H1 (cell line): ENCODE data around the gene CD300H. TPM values are rescaled to one million over a fixed set of nuclear protein-coding genes. Genes with fewer than 3 reads are reported as not detected.

Source experiments
- BRCA1 ChIP-seq: IDR thresholded peaks from 2 replicates; pipeline ENCODE4 v1.6.1; 2012; ENCODE audit warnings: low read depth, low read length, improper control_type of control experiment
- CTBP2 ChIP-seq: IDR thresholded peaks from 2 replicates; pipeline ENCODE4 v1.7.0; 2011; ENCODE audit warnings: borderline replicate concordance, mild to moderate bottlenecking, moderate library complexity, mixed read lengths, low read length; ENCODE audit not compliant: insufficient read depth, insufficient read length
- HDAC6 ChIP-seq: IDR thresholded peaks from one replicate; pipeline ENCODE4 v1.7.1; 2012; ENCODE audit warnings: low read depth, mild to moderate bottlenecking, inconsistent platforms, low read length, moderate library complexity
- JUN ChIP-seq: IDR thresholded peaks from 2 replicates; pipeline ENCODE4 v1.6.1; 2011; ENCODE audit warnings: low read depth, mild to moderate bottlenecking, improper control_type of control experiment, low read length
- KDM5A ChIP-seq: fragments of 200-600 bp; IDR thresholded peaks from 2 replicates; pipeline ENCODE4 v1.7.1; 2012; ENCODE audit warnings: mild to moderate bottlenecking, low read length, inconsistent platforms, mixed read lengths
- MAFK ChIP-seq: IDR thresholded peaks from 2 replicates; pipeline ENCODE4 v1.6.1; 2012; ENCODE audit warnings: low read depth, mild to moderate bottlenecking, improper control_type of control experiment, low read length
- MAX ChIP-seq: IDR thresholded peaks from 2 replicates; pipeline ENCODE4 v1.6.1; 2012; ENCODE audit warnings: inconsistent platforms
- POLR2A ChIP-seq, 2 experiments: IDR thresholded peaks; 1 replicate in 1 of 2; 2 replicates in 1 of 2; pipeline ENCODE4 v1.6.1; 2011; ENCODE audit warnings: low read depth in 2 of 2, low read length in 2 of 2, mild to moderate bottlenecking in 2 of 2; ENCODE audit errors: control extremely low read depth in 1 of 2
- RXRA ChIP-seq: IDR thresholded peaks from 2 replicates; pipeline ENCODE4 v1.6.1; 2011; ENCODE audit warnings: low read depth, mild to moderate bottlenecking, low read length, moderate library complexity; ENCODE audit not compliant: insufficient read depth
- SIRT6 ChIP-seq: IDR thresholded peaks from one replicate; pipeline ENCODE4 v1.7.1; 2012; ENCODE audit warnings: low read length, inconsistent platforms
- SP1 ChIP-seq: IDR thresholded peaks from 2 replicates; pipeline ENCODE4 v1.6.1; 2011; ENCODE audit warnings: low read depth, low read length
- polyA plus RNA-seq, 7 experiments: library from polyadenylated mRNA; depleted of rRNA in 3 of 7; stranded (reverse) in 5 of 7; unstranded in 2 of 7; fragments of >200 nt in 5 of 7; fragments of 200-250 nt in 2 of 7; gene quantifications; 1 replicate in 5 of 7; 2 replicates in 1 of 7; 4 replicates in 1 of 7; pipeline versions ENCODE4 v1.2.1 to v1.2.3, GENCODE V29; 2011 to 2013; ENCODE audit warnings: missing spikeins in 2 of 7, mixed read lengths in 2 of 7
- total RNA-seq: library from RNA; stranded (reverse); fragmentation: NEBNext Ultra II Directional; extraction: Animal tissue kit (Norgen Biotek cat#: 25700); gene quantifications from 2 replicates; pipeline ENCODE4 v1.2.1, GENCODE V29; 2021
- TF ChIP-seq, protein P1 (sequence below): fragments of 300-600 bp; sonication (generic); IDR thresholded peaks from 2 replicates; pipeline ENCODE4 v1.7.1; 2012; ENCODE audit warnings: low read length, moderate library complexity, mild to moderate bottlenecking, inconsistent platforms; ENCODE audit not compliant: insufficient replicate concordance

Gene CD300H
- total and polyA plus RNA-seq, 2 of the 8 experiments (the other 6 are each of a cell fraction or from before 2014, with no cell fraction given) = not detected

GRCh38 chr17:74525781-74526288, 41.5 kb downstream of the CD300H start (continued):
- TF ChIP-seq, protein P1, sequence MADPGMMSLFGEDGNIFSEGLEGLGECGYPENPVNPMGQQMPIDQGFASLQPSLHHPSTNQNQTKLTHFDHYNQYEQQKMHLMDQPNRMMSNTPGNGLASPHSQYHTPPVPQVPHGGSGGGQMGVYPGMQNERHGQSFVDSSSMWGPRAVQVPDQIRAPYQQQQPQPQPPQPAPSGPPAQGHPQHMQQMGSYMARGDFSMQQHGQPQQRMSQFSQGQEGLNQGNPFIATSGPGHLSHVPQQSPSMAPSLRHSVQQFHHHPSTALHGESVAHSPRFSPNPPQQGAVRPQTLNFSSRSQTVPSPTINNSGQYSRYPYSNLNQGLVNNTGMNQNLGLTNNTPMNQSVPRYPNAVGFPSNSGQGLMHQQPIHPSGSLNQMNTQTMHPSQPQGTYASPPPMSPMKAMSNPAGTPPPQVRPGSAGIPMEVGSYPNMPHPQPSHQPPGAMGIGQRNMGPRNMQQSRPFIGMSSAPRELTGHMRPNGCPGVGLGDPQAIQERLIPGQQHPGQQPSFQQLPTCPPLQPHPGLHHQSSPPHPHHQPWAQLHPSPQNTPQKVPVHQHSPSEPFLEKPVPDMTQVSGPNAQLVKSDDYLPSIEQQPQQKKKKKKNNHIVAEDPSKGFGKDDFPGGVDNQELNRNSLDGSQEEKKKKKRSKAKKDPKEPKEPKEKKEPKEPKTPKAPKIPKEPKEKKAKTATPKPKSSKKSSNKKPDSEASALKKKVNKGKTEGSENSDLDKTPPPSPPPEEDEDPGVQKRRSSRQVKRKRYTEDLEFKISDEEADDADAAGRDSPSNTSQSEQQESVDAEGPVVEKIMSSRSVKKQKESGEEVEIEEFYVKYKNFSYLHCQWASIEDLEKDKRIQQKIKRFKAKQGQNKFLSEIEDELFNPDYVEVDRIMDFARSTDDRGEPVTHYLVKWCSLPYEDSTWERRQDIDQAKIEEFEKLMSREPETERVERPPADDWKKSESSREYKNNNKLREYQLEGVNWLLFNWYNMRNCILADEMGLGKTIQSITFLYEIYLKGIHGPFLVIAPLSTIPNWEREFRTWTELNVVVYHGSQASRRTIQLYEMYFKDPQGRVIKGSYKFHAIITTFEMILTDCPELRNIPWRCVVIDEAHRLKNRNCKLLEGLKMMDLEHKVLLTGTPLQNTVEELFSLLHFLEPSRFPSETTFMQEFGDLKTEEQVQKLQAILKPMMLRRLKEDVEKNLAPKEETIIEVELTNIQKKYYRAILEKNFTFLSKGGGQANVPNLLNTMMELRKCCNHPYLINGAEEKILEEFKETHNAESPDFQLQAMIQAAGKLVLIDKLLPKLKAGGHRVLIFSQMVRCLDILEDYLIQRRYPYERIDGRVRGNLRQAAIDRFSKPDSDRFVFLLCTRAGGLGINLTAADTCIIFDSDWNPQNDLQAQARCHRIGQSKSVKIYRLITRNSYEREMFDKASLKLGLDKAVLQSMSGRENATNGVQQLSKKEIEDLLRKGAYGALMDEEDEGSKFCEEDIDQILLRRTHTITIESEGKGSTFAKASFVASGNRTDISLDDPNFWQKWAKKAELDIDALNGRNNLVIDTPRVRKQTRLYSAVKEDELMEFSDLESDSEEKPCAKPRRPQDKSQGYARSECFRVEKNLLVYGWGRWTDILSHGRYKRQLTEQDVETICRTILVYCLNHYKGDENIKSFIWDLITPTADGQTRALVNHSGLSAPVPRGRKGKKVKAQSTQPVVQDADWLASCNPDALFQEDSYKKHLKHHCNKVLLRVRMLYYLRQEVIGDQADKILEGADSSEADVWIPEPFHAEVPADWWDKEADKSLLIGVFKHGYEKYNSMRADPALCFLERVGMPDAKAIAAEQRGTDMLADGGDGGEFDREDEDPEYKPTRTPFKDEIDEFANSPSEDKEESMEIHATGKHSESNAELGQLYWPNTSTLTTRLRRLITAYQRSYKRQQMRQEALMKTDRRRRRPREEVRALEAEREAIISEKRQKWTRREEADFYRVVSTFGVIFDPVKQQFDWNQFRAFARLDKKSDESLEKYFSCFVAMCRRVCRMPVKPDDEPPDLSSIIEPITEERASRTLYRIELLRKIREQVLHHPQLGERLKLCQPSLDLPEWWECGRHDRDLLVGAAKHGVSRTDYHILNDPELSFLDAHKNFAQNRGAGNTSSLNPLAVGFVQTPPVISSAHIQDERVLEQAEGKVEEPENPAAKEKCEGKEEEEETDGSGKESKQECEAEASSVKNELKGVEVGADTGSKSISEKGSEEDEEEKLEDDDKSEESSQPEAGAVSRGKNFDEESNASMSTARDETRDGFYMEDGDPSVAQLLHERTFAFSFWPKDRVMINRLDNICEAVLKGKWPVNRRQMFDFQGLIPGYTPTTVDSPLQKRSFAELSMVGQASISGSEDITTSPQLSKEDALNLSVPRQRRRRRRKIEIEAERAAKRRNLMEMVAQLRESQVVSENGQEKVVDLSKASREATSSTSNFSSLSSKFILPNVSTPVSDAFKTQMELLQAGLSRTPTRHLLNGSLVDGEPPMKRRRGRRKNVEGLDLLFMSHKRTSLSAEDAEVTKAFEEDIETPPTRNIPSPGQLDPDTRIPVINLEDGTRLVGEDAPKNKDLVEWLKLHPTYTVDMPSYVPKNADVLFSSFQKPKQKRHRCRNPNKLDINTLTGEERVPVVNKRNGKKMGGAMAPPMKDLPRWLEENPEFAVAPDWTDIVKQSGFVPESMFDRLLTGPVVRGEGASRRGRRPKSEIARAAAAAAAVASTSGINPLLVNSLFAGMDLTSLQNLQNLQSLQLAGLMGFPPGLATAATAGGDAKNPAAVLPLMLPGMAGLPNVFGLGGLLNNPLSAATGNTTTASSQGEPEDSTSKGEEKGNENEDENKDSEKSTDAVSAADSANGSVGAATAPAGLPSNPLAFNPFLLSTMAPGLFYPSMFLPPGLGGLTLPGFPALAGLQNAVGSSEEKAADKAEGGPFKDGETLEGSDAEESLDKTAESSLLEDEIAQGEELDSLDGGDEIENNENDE = no peak
- no peak for TF ChIP-seq RXRA
- no peak for TF ChIP-seq MAFK
- TF ChIP-seq SP1 = no peak
- no peak for TF ChIP-seq CTBP2
- TF ChIP-seq JUN = no peak
- TF ChIP-seq KDM5A = no peak
- TF ChIP-seq HDAC6 = no peak
- no peak for TF ChIP-seq POLR2A (IDR thresholded peaks at IDR 0.05; ENCODE audit: control extremely low read depth in 1 of 2, low read depth in 2 of 2, low read length in 2 of 2)
- TF ChIP-seq BRCA1 = no peak
- no peak for TF ChIP-seq MAX
- no peak for TF ChIP-seq SIRT6
